Coronary artery (tissue), 2 donors: ENCODE data around the gene TSPAN17.

Experiments used
- DNase-seq: peaks from one replicate; pipeline ENCODE4 v3.0.0-alpha.2; 2017; ENCODE audit warnings: low spot score
- H3K27ac ChIP-seq, 2 donors: fragments of 200-600 bp; sonication (generic); one replicate each; pipeline ENCODE4 v1.5.1; 2016 to 2019
- H3K4me3 ChIP-seq: fragments of 200-600 bp; sonication (generic); 2 replicates; pipeline ENCODE4 v1.5.1; 2016; ENCODE audit warnings: mild to moderate bottlenecking, moderate library complexity
- CTCF ChIP-seq: fragments of 200-600 bp; sonication (generic); IDR thresholded peaks from one replicate; pipeline ENCODE4 v1.5.1; 2019; ENCODE audit warnings: antibody characterized with exemption

The TSPAN17 gene

GRCh38 chr5:176674799-176675198 is 27.5 kb downstream of the TSPAN17 start:
- no peak for TF ChIP-seq CTCF
- DNase-seq = no peak
- H3K27ac ChIP-seq = no peak overlapping the region
- no peak overlapping the region for H3K4me3 ChIP-seq

GRCh38 chr5:176675676-176676360 is 28.5 kb downstream of the TSPAN17 start:
- DNase-seq = no peak
- no peak for TF ChIP-seq CTCF
- H3K4me3 ChIP-seq = no peak overlapping the region
- H3K27ac ChIP-seq = no peak overlapping the region

GRCh38 chr5:176676361-176676824 is 29.1 kb downstream of the TSPAN17 start:
- Histone ChIP-seq H3K4me3 (no peak overlapping the region), H3K27ac (no peak overlapping the region)
- no peak for DNase-seq
- TF ChIP-seq CTCF = no peak

- DNase-seq = no peak
- Histone ChIP-seq H3K4me3 (no peak overlapping the region), H3K27ac (no peak overlapping the region)
- no peak for TF ChIP-seq CTCF
Measured at GRCh38 chr5:176677209-176677939, 30.1 kb downstream of the TSPAN17 start.

- no peak for DNase-seq
- Histone ChIP-seq H3K27ac (no peak overlapping the region), H3K4me3 (no peak overlapping the region)
- no peak for TF ChIP-seq CTCF
Measured at GRCh38 chr5:176678584-176678983, 31.3 kb downstream of the TSPAN17 start.

GRCh38 chr5:176679365-176680225 is 32.3 kb downstream of the TSPAN17 start:
- no peak overlapping the region for H3K27ac ChIP-seq
- TF ChIP-seq CTCF = no peak
- no peak overlapping the region for H3K4me3 ChIP-seq
- no peak for DNase-seq
